ENCODE data around the gene SORCS2. TPM values are rescaled to one million over a fixed set of nuclear protein-coding genes. Genes with fewer than 3 reads are reported as not detected.

Gene SORCS2
- total and polyA plus RNA-seq, 2 experiments from 2014 or later = 0.92 to 6.9 TPM

DNA sequence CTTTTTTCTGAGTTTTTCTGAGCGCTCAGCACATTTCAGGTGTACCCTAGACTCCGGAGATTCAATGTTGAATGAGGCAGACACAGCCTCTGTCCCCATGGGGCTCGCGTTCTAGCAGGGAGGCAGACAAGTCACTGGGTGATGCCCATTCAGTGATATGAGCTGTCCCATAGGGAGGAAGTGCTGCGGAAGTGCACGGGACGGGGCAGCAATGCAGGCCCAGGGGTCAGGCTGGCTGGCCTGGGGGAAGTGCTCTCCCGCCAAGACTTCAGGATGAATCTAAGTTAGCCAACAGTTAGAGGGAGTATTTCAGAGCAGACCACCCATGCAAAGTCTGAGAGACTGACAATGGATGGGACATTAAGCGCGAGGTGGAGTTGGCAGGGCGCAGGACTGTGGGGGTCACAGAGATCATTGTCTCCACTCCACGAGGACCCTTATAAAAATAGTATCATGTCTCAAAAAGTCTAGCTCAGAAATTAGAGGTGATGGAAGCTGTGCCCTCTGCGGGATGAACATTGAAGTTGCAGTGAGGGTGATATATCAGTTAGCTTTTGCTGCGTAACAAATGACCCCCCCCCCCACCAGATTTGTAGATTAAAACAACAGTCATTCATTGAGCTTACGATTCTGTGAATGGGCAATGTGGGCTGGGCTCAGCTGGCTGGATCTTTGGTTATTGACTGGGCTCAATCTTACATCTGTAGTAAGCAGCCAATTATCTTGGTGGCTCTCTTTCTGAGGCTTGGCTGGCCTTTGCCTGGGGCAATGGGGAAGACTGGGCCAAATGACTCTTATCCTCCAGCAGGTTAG, 226.0 kb downstream of the SORCS2 start:
- Histone ChIP-seq H3K27me3 (no peaks in the 10 kb centered on the region), H3K27ac (no peak overlapping the region), H3K4me3 (no peak overlapping the region), H3K4me1 (ENCODE audit: low read depth) (no peaks in the 10 kb centered on the region), H3K9me3 (ENCODE audit: low read depth) (no peaks in the 10 kb centered on the region), H3K36me3 (no peaks in the 10 kb centered on the region)
- DNase-seq (ENCODE audit: low read depth in 1 of 2, low spot score in 1 of 2) = no peak
- TF ChIP-seq, protein P1, sequence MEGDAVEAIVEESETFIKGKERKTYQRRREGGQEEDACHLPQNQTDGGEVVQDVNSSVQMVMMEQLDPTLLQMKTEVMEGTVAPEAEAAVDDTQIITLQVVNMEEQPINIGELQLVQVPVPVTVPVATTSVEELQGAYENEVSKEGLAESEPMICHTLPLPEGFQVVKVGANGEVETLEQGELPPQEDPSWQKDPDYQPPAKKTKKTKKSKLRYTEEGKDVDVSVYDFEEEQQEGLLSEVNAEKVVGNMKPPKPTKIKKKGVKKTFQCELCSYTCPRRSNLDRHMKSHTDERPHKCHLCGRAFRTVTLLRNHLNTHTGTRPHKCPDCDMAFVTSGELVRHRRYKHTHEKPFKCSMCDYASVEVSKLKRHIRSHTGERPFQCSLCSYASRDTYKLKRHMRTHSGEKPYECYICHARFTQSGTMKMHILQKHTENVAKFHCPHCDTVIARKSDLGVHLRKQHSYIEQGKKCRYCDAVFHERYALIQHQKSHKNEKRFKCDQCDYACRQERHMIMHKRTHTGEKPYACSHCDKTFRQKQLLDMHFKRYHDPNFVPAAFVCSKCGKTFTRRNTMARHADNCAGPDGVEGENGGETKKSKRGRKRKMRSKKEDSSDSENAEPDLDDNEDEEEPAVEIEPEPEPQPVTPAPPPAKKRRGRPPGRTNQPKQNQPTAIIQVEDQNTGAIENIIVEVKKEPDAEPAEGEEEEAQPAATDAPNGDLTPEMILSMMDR (IDR thresholded peaks at IDR 0.05; ENCODE audit: low read depth, low read length) = no peak

- H3K36me3 ChIP-seq = no peaks in the 10 kb centered on the region
- TF ChIP-seq, protein P1 (IDR thresholded peaks at IDR 0.05; ENCODE audit: low read depth, low read length) = no peak
- H3K4me1 ChIP-seq (ENCODE audit: low read depth) = peaks cover 6% of the 10 kb centered on the region
- H3K9me3 ChIP-seq (ENCODE audit: low read depth) = no peaks in the 10 kb centered on the region
- no peak overlapping the region for H3K4me3 ChIP-seq
- no peak overlapping the region for H3K27ac ChIP-seq
- H3K27me3 ChIP-seq = no peaks in the 10 kb centered on the region
- no peak for DNase-seq (ENCODE audit: low read depth in 1 of 2, low spot score in 1 of 2)
Measured at GRCh38 chr4:7419961-7420660, 227.8 kb downstream of the SORCS2 start.

DNA sequence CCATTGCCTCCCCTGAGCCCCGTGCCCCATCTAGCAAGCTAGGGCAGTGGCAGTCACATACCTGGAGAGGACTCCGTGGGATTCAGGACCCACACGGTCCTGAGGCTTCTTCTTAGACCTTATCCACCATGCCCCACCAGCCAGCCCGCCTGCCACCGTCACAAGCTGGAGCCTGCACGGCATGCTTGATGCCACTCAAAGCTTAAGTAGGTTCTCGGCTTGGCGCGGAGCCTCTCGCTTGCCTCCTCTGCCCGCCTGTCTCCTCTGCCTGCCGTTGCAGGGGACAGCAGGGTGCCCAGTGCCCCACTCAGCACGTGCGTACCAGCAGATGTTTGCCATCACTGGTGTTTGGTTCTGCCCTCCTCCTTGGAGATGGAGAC, 228.3 kb downstream of the SORCS2 start:
- Histone ChIP-seq H3K27me3 (no peaks in the 10 kb centered on the region), H3K27ac (no peak overlapping the region), H3K9me3 (ENCODE audit: low read depth) (no peaks in the 10 kb centered on the region), H3K4me1 (ENCODE audit: low read depth) (peaks cover 11% of the 10 kb centered on the region), H3K4me3 (no peak overlapping the region), H3K36me3 (no peaks in the 10 kb centered on the region)
- DNase-seq (ENCODE audit: low read depth in 1 of 2, low spot score in 1 of 2) = no peak
- TF ChIP-seq, protein P1 (IDR thresholded peaks at IDR 0.05; ENCODE audit: low read depth, low read length) = no peak

- Histone ChIP-seq H3K9me3 (ENCODE audit: low read depth) (no peaks in the 10 kb centered on the region), H3K4me1 (ENCODE audit: low read depth) (peaks cover 11% of the 10 kb centered on the region), H3K36me3 (no peaks in the 10 kb centered on the region), H3K27me3 (no peaks in the 10 kb centered on the region), H3K27ac (no peak overlapping the region), H3K4me3 (no peak overlapping the region)
- DNase-seq (ENCODE audit: low read depth in 1 of 2, low spot score in 1 of 2) = no peak
- TF ChIP-seq, protein P1 (IDR thresholded peaks at IDR 0.05; ENCODE audit: low read depth, low read length) = no peak
Measured at GRCh38 chr4:7421356-7422150, 229.2 kb downstream of the SORCS2 start.

DNA sequence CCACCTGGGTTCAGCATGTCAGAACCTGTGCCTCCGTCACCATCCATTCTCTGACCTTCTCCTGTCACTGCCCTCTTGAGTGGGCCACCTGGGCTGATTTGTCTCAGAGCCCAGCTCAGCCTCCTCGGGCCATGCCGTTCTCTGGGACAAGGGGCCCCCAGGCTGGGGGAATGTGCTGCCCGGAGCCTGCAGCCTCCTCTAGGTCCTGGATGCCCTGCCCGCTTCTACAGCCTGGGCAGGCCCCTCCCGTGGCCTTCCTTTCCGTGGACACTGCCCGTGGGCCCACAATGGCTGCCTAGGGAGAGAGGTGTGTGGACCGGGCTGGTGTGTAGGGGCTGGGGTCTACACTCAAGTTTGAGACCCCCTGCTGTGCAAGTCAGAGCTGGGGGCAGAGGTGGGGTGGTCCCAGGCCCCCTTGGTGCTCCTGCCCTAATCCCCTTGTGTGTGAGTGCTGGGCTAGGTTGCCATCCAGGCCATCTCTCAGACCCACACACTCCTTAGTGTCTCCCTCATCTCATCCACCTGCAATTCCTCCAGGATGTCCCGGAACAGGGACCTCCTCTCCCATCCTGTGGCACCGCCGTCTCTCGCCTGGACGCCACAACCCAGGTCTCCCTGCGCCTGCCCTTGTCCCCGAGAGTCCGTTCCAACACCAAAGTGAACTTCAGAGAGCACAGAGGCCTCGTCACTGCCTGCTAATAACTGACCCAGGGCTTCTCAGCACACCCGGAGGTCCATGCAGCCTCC, 230.0 kb downstream of the SORCS2 start:
- Histone ChIP-seq H3K27me3 (no peaks in the 10 kb centered on the region), H3K36me3 (no peaks in the 10 kb centered on the region), H3K4me3 (no peak overlapping the region), H3K27ac (no peak overlapping the region), H3K9me3 (ENCODE audit: low read depth) (no peaks in the 10 kb centered on the region), H3K4me1 (ENCODE audit: low read depth) (peaks cover 15% of the 10 kb centered on the region)
- TF ChIP-seq, protein P1 (IDR thresholded peaks at IDR 0.05; ENCODE audit: low read depth, low read length) = no peak
- no peak for DNase-seq (ENCODE audit: low read depth in 1 of 2, low spot score in 1 of 2)

All from cardiac muscle cell (in vitro differentiated cells and primary cell).